GM12872 (cell line): ENCODE measurements around the gene EML1.

ENCODE experiments used
- TF ChIP-seq, protein P1 (sequence below): IDR thresholded peaks from 3 replicates; pipeline ENCODE4 v1.5.1; 2011; ENCODE audit warnings: low read depth, mild to moderate bottlenecking, low read length, moderate library complexity; ENCODE audit not compliant: insufficient read depth

The EML1 gene

DNA sequence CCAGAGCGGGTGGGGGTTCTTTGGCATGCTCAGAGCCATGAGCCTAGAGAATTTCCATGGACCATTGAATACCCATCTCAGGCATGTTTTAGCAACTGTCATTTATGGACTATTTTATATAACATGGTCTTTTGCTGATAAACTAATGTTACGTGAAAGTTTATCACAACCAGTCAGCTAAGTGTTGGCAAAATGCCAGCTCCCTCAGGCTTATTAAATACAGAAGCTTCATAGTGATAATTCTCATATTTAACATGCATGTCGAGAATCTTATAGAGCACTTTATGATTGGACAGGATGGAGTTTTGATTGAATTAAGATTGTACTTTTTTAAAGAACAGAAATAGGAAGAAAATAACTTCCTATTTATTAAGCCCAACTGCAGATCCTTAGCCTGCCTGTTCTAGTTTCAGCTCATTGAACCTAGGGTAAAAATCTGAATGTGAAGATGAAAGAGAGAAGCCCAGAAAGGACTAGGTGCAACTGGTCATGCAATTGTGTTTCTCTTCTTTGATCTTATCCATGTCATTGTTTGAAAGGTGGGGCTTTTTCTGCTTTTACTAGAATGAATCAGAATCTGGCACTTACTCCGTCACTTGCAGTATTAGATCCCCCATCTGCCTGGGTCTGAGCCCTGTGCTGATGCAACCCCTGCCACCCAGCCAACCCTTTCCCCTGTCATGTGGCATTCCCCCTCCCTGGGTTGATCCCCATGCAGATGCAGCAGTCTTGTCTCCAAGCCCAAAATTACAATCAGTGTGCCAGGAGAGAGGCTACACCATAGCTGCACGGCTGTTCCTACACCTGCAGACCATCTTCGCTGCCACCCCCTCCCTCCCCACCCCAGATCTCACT, 137.4 kb downstream of the EML1 start:
- TF ChIP-seq, protein P1, sequence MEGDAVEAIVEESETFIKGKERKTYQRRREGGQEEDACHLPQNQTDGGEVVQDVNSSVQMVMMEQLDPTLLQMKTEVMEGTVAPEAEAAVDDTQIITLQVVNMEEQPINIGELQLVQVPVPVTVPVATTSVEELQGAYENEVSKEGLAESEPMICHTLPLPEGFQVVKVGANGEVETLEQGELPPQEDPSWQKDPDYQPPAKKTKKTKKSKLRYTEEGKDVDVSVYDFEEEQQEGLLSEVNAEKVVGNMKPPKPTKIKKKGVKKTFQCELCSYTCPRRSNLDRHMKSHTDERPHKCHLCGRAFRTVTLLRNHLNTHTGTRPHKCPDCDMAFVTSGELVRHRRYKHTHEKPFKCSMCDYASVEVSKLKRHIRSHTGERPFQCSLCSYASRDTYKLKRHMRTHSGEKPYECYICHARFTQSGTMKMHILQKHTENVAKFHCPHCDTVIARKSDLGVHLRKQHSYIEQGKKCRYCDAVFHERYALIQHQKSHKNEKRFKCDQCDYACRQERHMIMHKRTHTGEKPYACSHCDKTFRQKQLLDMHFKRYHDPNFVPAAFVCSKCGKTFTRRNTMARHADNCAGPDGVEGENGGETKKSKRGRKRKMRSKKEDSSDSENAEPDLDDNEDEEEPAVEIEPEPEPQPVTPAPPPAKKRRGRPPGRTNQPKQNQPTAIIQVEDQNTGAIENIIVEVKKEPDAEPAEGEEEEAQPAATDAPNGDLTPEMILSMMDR: no peak

- TF ChIP-seq, protein P1: no peak
These were observed 138.1 kb downstream of the EML1 start for GRCh38 chr14:99931308-99931707.

DNA sequence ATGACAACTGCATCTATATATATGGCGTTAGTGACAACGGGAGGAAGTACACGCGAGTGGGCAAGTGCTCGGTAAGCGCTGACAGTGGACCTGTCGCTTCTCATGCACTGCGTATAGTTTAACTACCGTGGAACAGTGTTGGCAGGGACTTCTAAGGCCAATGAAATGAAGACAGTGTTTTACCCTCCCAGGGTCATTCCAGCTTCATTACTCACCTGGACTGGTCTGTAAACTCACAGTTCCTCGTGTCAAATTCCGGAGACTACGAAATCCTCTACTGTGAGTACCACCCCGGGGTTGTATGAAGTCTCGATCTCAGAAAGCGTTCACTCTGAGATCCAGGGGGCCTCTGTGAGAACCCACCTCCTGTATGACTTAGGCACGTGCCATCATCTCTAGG, 142.8 kb downstream of the EML1 start:
- TF ChIP-seq, protein P1: no peak

DNA sequence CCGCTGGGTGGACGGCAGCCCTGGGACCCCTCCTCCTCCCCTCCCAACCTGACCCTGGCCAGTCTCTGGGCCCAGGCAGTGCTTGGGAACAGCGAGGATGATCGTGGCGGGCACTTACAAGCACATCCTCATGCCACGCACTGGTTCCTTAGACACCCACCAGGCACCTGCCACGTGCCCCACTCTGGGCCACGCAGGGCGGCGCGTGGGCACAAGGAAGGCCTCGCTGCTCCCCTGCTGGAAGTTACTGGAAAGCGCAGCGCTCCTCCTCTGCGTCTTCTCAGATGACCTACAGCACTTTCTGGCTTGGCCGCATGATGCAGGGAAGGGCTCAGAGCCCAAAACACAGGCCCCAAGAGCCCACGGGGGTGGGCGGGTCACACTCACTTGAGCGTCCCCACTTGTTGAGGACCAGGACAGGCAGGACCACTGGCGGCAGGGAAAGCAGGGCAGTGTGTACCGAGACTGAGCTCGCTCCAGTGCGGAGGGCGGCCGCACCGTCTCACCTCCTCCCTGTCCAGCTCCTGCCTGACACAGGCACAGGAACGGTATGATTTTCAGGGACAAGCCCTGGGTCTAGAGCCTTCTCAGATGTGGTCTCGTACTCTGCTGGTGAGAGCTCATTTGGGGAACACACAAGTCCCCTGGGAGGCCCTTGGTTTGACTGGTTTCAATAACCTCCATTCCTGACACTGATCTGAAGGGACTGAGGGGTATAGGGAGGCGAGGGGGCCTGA, 143.7 kb downstream of the EML1 start:
- TF ChIP-seq, protein P1: peak; percentile 20; the same call in 1 of the 3 replicates

DNA sequence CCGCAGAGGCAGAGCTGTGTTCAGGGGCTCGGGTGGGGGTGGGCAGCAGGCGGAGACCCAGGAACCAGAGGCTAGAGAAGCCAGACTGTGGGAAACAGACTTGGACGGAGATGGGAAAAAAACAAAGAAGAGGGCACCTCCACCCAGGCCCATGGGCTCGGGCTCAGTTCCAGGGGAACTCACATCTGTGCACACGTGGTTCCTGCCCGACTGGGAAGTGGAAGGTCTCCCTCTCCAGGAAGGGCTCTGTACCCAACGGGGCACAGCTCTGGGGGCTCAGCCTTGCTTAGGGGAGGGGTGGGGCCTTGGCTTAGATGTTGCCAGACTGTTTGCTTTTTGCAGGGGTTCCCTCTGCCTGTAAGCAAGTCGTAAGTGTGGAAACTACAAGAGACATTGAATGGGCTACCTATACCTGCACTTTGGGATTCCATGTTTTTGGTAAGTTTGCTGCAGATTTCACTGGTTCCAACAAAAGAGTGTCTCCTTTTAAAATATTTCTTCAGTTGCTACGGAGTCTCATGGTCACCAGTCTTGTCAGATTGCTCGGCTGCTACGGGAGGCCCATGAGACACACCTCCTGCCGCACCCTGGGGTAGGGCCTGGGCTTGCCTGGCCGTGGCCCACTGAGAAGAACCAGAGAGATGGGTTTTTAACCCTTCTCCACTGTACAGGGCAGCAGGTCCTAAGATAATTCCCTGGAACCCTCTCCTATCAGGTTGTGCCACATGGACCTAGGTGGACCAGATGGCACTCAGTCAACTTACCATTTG, 144.4 kb downstream of the EML1 start:
- TF ChIP-seq, protein P1: no peak

GRCh38 chr14:99938376-99938775, 145.2 kb downstream of the EML1 start:
- TF ChIP-seq, protein P1: no peak

- TF ChIP-seq, protein P1: no peak
These were observed 145.7 kb downstream of the EML1 start for GRCh38 chr14:99938896-99939295.
